K562 (cell line): Measurements from ENCODE around the gene SHANK1. TPM values are rescaled to one million over a fixed set of nuclear protein-coding genes. Genes with fewer than 3 reads are reported as not detected.
A peak's percentile ranks its signal among the peaks of the same experiment; 100 is the strongest.

Experiments
- ATAC-seq: fragments of 200-7000 bp; cut with Tn5 transposase; 3 replicates; pipeline ENCODE4 v1.9.1; 2020; ENCODE audit warnings: moderate library complexity
- BruUV-seq: library from RNA; stranded (reverse); fragments of 400-500 nt; replicated peaks from 2 replicates; lab custom pipeline; 2021; lab: Mats Ljungman, UMichigan
- CTCF ChIA-PET: fragments of 300-600 bp; formaldehyde crosslinking; extraction: SDS; loops from one replicate; lab custom pipeline; 2021; ENCODE audit warnings: low intra/inter-chr PET ratio; lab: Yijun Ruan, JAX
- POLR2A ChIA-PET: fragments of 300-600, 350-650 bp; sonication (Branson Sonifier 250); formaldehyde crosslinking; extraction: SDS; loops from one replicate; lab custom pipeline; 2021; ENCODE audit warnings: antibody characterized with exemption, inconsistent platforms; lab: Yijun Ruan, JAX
- DNase-seq, 4 experiments: peaks; one replicate each; pipeline versions ENCODE4 v3.0.0 to v3.0.0-alpha.2; 2011 to 2018; ENCODE audit warnings: low spot score in 3 of 4, mixed read lengths in 3 of 4; ENCODE audit errors: extremely low read depth in 1 of 4
- FAIRE-seq: peaks from 2 replicates; lab custom pipeline; 2011; peaks lifted over from hg19 to GRCh38; lab: Jason Lieb, UNC
- H2AFZ ChIP-seq: 2 replicates; pipeline ENCODE4 v1.6.0; 2011; ENCODE audit warnings: low read depth, low read length, control low read depth, inconsistent platforms
- H3K27ac ChIP-seq: fragments of 200-600 bp; 3 replicates; pipeline ENCODE4 v1.8.0; 2011; ENCODE audit warnings: low read depth, mild to moderate bottlenecking, control low read depth, inconsistent platforms, low read length, moderate library complexity, mixed read lengths; ENCODE audit errors: extremely low read depth
- H3K27me3 ChIP-seq, 2 experiments: fragments of 300-600 bp in 1 of 2; 2 replicates in 1 of 2; 3 replicates in 1 of 2; pipeline versions ENCODE4 v1.6.0 to v1.8.0; 2011; ENCODE audit warnings: inconsistent platforms in 2 of 2, low read length in 2 of 2, mild to moderate bottlenecking in 1 of 2, mixed read lengths in 1 of 2, moderate library complexity in 1 of 2; ENCODE audit not compliant: control insufficient read depth in 2 of 2, insufficient read depth in 2 of 2
- H3K36me3 ChIP-seq: fragments of 300-600 bp; 3 replicates; pipeline ENCODE4 v1.8.0; 2011; ENCODE audit warnings: mild to moderate bottlenecking, low read length, inconsistent platforms; ENCODE audit not compliant: control insufficient read depth, insufficient read depth
- H3K4me1 ChIP-seq, 2 experiments: fragments of 200-600 bp in 1 of 2; replicated peaks in 1 of 2; 2 replicates in 1 of 2; 3 replicates in 1 of 2; pipeline versions ENCODE4 v1.5.1 to v1.8.0; 2011; ENCODE audit warnings: inconsistent platforms in 2 of 2, low read length in 2 of 2, mild to moderate bottlenecking in 1 of 2, mixed read lengths in 1 of 2, moderate library complexity in 1 of 2; ENCODE audit not compliant: control insufficient read depth in 2 of 2, insufficient read depth in 2 of 2
- H3K4me2 ChIP-seq: 2 replicates; pipeline ENCODE4 v1.6.1; 2011; ENCODE audit warnings: low read length, control low read depth, inconsistent platforms, mixed read lengths; ENCODE audit not compliant: insufficient read depth
- H3K4me3 ChIP-seq: fragments of 200-600 bp; sonication (generic), shearing (Covaris generic); 2 replicates; pipeline ENCODE4 v1.5.1; 2016; ENCODE audit warnings: control low read depth, inconsistent platforms
- H3K79me2 ChIP-seq: fragments of 200-600 bp; 3 replicates; pipeline ENCODE4 v1.8.0; 2011; ENCODE audit warnings: low read length, inconsistent platforms; ENCODE audit not compliant: control insufficient read depth, insufficient read depth
- H3K9ac ChIP-seq, 2 experiments: 2 replicates each; pipeline versions ENCODE4 v1.6.0 to v1.6.1; 2011; ENCODE audit warnings: low read depth in 2 of 2, low read length in 2 of 2, control low read depth in 1 of 2, inconsistent platforms in 1 of 2, mild to moderate bottlenecking in 1 of 2, mixed read lengths in 1 of 2; ENCODE audit not compliant: insufficient read depth in 1 of 2
- H3K9me1 ChIP-seq: one replicate; pipeline ENCODE4 v1.6.0; 2011; ENCODE audit warnings: inconsistent platforms, mild to moderate bottlenecking, low read length, moderate library complexity; ENCODE audit not compliant: control insufficient read depth, insufficient read depth
- H3K9me3 ChIP-seq: replicated peaks from 2 replicates; pipeline ENCODE4 v1.5.1; 2011; ENCODE audit warnings: low read depth, low read length, inconsistent platforms; ENCODE audit not compliant: control insufficient read depth, insufficient read depth
- H4K20me1 ChIP-seq: replicated peaks from 2 replicates; pipeline ENCODE4 v1.6.1; 2011; ENCODE audit warnings: low read length, inconsistent platforms, mixed read lengths; ENCODE audit not compliant: control insufficient read depth, insufficient read depth
- BCOR ChIP-seq: fragments of 450-650 bp; IDR thresholded peaks from 2 replicates; pipeline ENCODE4 v1.6.1; 2016
- BHLHE40 ChIP-seq: IDR thresholded peaks from 2 replicates; pipeline ENCODE4 v1.6.1; 2011; ENCODE audit warnings: low read length, improper control_type of control experiment
- BRF1 ChIP-seq: IDR thresholded peaks from 3 replicates; pipeline ENCODE4 v1.6.1; 2011; ENCODE audit warnings: borderline replicate concordance, mild to moderate bottlenecking; ENCODE audit not compliant: insufficient read length; ENCODE audit errors: extremely low read depth
- KDM1A ChIP-seq, 2 experiments: fragments of 450-650 bp; IDR thresholded peaks; 2 replicates each; pipeline ENCODE4 v1.6.1; 2016; ENCODE audit warnings: mild to moderate bottlenecking in 2 of 2
- RBM25 ChIP-seq: fragments of 200-400 bp; formaldehyde crosslinking; IDR thresholded peaks from 2 replicates; pipeline ENCODE4 v1.6.1; 2018; ENCODE audit warnings: low read length, low read depth, moderate library complexity; ENCODE audit not compliant: severe bottlenecking
- SPI1 ChIP-seq: IDR thresholded peaks from 2 replicates; pipeline ENCODE4 v1.6.1; 2011; ENCODE audit warnings: low read depth, low read length, control low read depth, borderline replicate concordance
- ZFX ChIP-seq: sonication (generic); formaldehyde crosslinking; IDR thresholded peaks from 2 replicates; pipeline ENCODE4 v1.8.0; 2022; ENCODE audit warnings: mild to moderate bottlenecking, missing genetic modification reagents, moderate library complexity
- WGBS: fragments of 100-300 bp; shearing (Covaris generic); methylation state at CpG from one replicate; pipeline ENCODE4 v1.1.6; 2016; ENCODE audit warnings: low coverage, mixed read lengths; ENCODE audit not compliant: insufficient coverage; ENCODE audit errors: missing lambda C conversion rate; 5-methylcytosine and 5-hydroxymethylcytosine counted together
- in situ Hi-C: fragments of 300-500 bp; cut with MboI; formaldehyde crosslinking; loops from 4 replicates; pipeline ENCODE4 v1.15.0; 2018; ENCODE audit warnings: inconsistent platforms, mixed read lengths
- intact Hi-C: fragments of 100-400 bp; cut with micrococcal nuclease; formaldehyde crosslinking; loops from 2 replicates; pipeline ENCODE4 v1.14.2; 2022
- polyA plus RNA-seq, 8 experiments: library from polyadenylated mRNA; depleted of rRNA in 4 of 8; stranded (reverse) in 5 of 8; unstranded in 3 of 8; fragments of >200 nt; fragmentation: Nextera tagmentation in 2 of 8; fragmentation: Illumina TruSeq in 1 of 8; extraction: Ambion mirVana in 2 of 8; extraction: Trizol in 1 of 8; gene quantifications; 2 replicates each; pipeline versions ENCODE4 v1.2.1 to v1.2.3, GENCODE V29; 2011 to 2014; ENCODE audit warnings: inconsistent platforms in 1 of 8, missing spikeins in 1 of 8
- total RNA-seq, 7 experiments: library from RNA; depleted of rRNA in 6 of 7; stranded (reverse); fragments of >200 nt in 6 of 7; fragmentation: Illumina TruSeq in 2 of 7; extraction: Trizol in 2 of 7; gene quantifications; 2 replicates each; pipeline versions ENCODE4 v1.2.1 to v1.2.3, GENCODE V29; 2011 to 2021; ENCODE audit warnings: low replicate concordance in 1 of 7

SHANK1 gene
- total and polyA plus RNA-seq, 9 of the 15 experiments (the other 6 are each of a cell fraction or from before 2014, with no cell fraction given): 0.33 to 1.3 (median 0.55) TPM; not detected in 2

DNA sequence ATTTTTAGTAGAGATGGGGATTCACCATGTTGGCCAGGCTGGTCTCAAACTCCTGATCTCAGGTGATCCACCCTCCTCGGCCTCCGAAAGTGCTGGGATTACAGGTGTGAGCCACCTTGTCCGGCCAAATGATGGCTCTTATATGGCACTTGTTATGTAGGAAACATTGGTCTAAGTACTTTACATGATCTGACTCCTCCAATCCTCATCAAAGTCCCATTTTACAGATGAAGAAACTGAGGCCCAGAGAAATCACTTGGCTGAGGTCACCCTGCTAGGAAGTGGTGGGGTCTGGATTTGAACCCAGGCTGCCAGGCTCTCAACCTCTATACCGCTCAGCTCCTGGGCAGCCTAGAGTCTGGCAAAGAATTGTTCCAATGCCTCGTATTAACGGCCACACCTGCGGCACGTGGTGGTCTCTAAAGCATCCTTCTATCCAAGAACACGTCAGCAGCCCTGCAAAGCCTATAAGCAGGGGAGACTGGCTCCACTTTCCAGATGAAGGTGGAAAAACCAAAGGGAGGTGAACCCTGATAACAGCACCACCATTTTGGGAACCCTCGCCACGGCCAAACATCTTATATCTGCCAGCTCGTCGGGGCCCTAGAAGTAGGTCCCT is 18.1 kb downstream of the SHANK1 start:
- CTCF ChIA-PET: no interaction called here

More for the DNA sequence above, 18.1 kb downstream of the SHANK1 start:
- Histone ChIP-seq H3K9me1 (no peaks in the 10 kb centered on the region), H3K4me1 (peaks cover 0 to 14% of the 10 kb centered on the region in 2 experiments; a peak in 2 of 5 replicates), H3K27ac (no peak overlapping the region), H3K9ac (no peak overlapping the region), H2AFZ (no peak overlapping the region), H3K36me3 (no peaks in the 10 kb centered on the region), H3K79me2 (no peaks in the 10 kb centered on the region), H3K4me2 (no peak overlapping the region), H4K20me1 (peaks cover 9% of the 10 kb centered on the region), H3K9me3 (no peaks in the 10 kb centered on the region), H3K27me3 (peaks cover 29 to 68% of the 10 kb centered on the region in 2 experiments; a peak in 4 of 5 replicates), H3K4me3 (no peak overlapping the region)
- in situ Hi-C loops (loop anchor here (10.0 kb wide), 1 partner anchor 393 kb away; no protein-coding TSS in a partner anchor), intact Hi-C loops (loop anchor here (10.0 kb wide), 1 partner anchor 167 kb away; no protein-coding TSS in a partner anchor)
- no peak for ATAC-seq
- FAIRE-seq: no peak
- POLR2A ChIA-PET: interaction anchor here (0.6 kb wide), 2 partner anchors 27 to 200 kb away, joined by 3 read pairs; no protein-coding TSS in a partner anchor
- WGBS: 3% methylated on average over 13 of the region's 13 CpGs
- TF ChIP-seq SPI1 (no peak), BRF1 (no peak), ZFX (CRISPR knock-in tag) (no peak), KDM1A (IDR thresholded peaks at IDR 0.05) (peak in 1 of 2 experiments; percentile 32; a peak in 1 of 4 replicates), BCOR (peak; percentile 57), RBM25 (peak; percentile 53), BHLHE40 (no peak)
- no peak for DNase-seq
- BruUV-seq: no TSS peak
